ENCODE results near the gene GALNT11. TPM values are rescaled to one million over a fixed set of nuclear protein-coding genes. Genes with fewer than 3 reads are reported as not detected.

The GALNT11 gene
- total and polyA plus RNA-seq, 2 of the 4 experiments (the other 2 are of a cell fraction) = 24.4 to 29.3 TPM

GRCh38 chr7:152115021-152115718 is 89.7 kb downstream of the GALNT11 start:
- dilution Hi-C loops (cut with HindIII; ENCODE audit: low sequenced_read_pairs, unreplicated experiment) (no loop called here), intact Hi-C loops (cut with micrococcal nuclease) (no loop called here), in situ Hi-C loops (cut with MboI; ENCODE audit: low sequenced_read_pairs) (no loop called here)
- no peak overlapping the region for H2AK5ac ChIP-seq (ENCODE audit: low read depth, low read length)
- no peak overlapping the region for H4K5ac ChIP-seq (ENCODE audit: low read depth, low read length)
- DNase-seq = no peak
- no peak overlapping the region for H2BK5ac ChIP-seq (ENCODE audit: low read depth, low read length, poor library complexity, severe bottlenecking)
- no peak overlapping the region for H3K4me2 ChIP-seq (ENCODE audit: low read depth, low read length)
- no peak overlapping the region for H2BK15ac ChIP-seq (ENCODE audit: low read depth, low read length)
- no peak overlapping the region for H2AFZ ChIP-seq (replicated peaks; ENCODE audit: low read length, poor library complexity)
- no peak overlapping the region for H2AK9ac ChIP-seq (replicated peaks; ENCODE audit: low read depth, low read length, poor library complexity)
- no peak overlapping the region for H4K91ac ChIP-seq (ENCODE audit: insufficient read depth, low read depth, low read length)
- no peaks in the 10 kb centered on the region for H3K27me3 ChIP-seq (ENCODE audit: control insufficient read depth, insufficient read depth, low read length)
- H3K4me3 ChIP-seq (ENCODE audit: insufficient read depth, low read depth, low read length) = no peak overlapping the region
- no CpG with 5 or more reads among the region's 9 CpGs for WGBS, 2 experiments (ENCODE audit: extremely low coverage in 2 of 2, insufficient read length in 1 of 2)
- no peaks in the 10 kb centered on the region for H4K20me1 ChIP-seq (ENCODE audit: insufficient read depth, low read length)
- no peak overlapping the region for H2BK20ac ChIP-seq (ENCODE audit: low read depth, low read length)
- CTCF ChIA-PET = no interaction called here
- H2BK120ac ChIP-seq (ENCODE audit: low read depth, low read length) = no peak overlapping the region
- H3K23ac ChIP-seq (ENCODE audit: low read depth, low read length) = no peak overlapping the region
- peaks cover 24% of the 10 kb centered on the region for H3K36me3 ChIP-seq (ENCODE audit: control insufficient read depth, insufficient read depth, low read length)
- POLR2A ChIA-PET (ENCODE audit: unreplicated experiment) = no interaction called here
- no peak overlapping the region for H4K8ac ChIP-seq (ENCODE audit: low read depth in 2 of 2, low read length in 2 of 2)
- no peaks in the 10 kb centered on the region for H3K79me1 ChIP-seq (ENCODE audit: low read depth in 1 of 2, low read length in 2 of 2)
- BruUV-seq (replicated peaks) = no TSS peak
- H3K56ac ChIP-seq (ENCODE audit: extremely low read depth, insufficient read depth, low read length) = no peak overlapping the region
- no peaks in the 10 kb centered on the region for H3K4me1 ChIP-seq (ENCODE audit: control insufficient read depth, insufficient read depth, low read length)
- H3K9me1 ChIP-seq (ENCODE audit: insufficient read depth, low read length) = no peaks in the 10 kb centered on the region
- no peak overlapping the region for H3K27ac ChIP-seq (ENCODE audit: insufficient read depth, low read length)
- H3K9ac ChIP-seq (ENCODE audit: low read depth, low read length) = no peak overlapping the region
- H3K4ac ChIP-seq (ENCODE audit: low read depth, low read length) = no peak overlapping the region
- no peak for TF ChIP-seq CTCF (conservative IDR thresholded peaks at IDR 0.05; ENCODE audit: low read depth, low read length)
- no peak for TF ChIP-seq RAD21 (IDR thresholded peaks at IDR 0.05; ENCODE audit: low read length)
- no peak for TF ChIP-seq CHD1 (IDR thresholded peaks at IDR 0.05; ENCODE audit: low read depth, low read length)
- no peak for TF ChIP-seq MXI1 (IDR thresholded peaks at IDR 0.05; ENCODE audit: borderline replicate concordance, low read depth, low read length)
- no peak for TF ChIP-seq ELK1 (IDR thresholded peaks at IDR 0.05; ENCODE audit: borderline replicate concordance, low read depth, low read length)
- no peak for TF ChIP-seq CEBPB (IDR thresholded peaks at IDR 0.05; ENCODE audit: low read depth, low read length)
- TF ChIP-seq RCOR1 (IDR thresholded peaks at IDR 0.05; ENCODE audit: insufficient replicate concordance, low read length) = no peak
- no peak for TF ChIP-seq MAZ (IDR thresholded peaks at IDR 0.05; ENCODE audit: borderline replicate concordance, low read depth, low read length)
- TF ChIP-seq MAFK (IDR thresholded peaks at IDR 0.05; ENCODE audit: low read depth, low read length) = no peak
- TF ChIP-seq NFE2L2 (IDR thresholded peaks at IDR 0.05; ENCODE audit: low read depth, low read length) = no peak
- no peak for TF ChIP-seq RFX5 (IDR thresholded peaks at IDR 0.05; ENCODE audit: low read depth, low read length)
- no peak for TF ChIP-seq FOS (IDR thresholded peaks at IDR 0.05; ENCODE audit: low read depth, low read length)
- no peak for TF ChIP-seq USF2 (IDR thresholded peaks at IDR 0.05; ENCODE audit: low read depth, low read length)
- TF ChIP-seq BHLHE40 (IDR thresholded peaks at IDR 0.05; ENCODE audit: low read depth, low read length) = no peak
- no peak for TF ChIP-seq SMC3 (IDR thresholded peaks at IDR 0.05; ENCODE audit: low read depth, low read length)
- no peak for TF ChIP-seq POLR2A (IDR thresholded peaks at IDR 0.05; ENCODE audit: low read depth, low read length)
- H3K18ac ChIP-seq (ENCODE audit: low read depth, low read length) = no peak overlapping the region
- no peak for ATAC-seq (ENCODE audit: low read depth)
- H3K9me3 ChIP-seq (ENCODE audit: control insufficient read depth, insufficient read depth, low read length) = no peaks in the 10 kb centered on the region
- no peak overlapping the region for H3K14ac ChIP-seq (replicated peaks; ENCODE audit: low read depth, low read length)

Measured in IMR-90 (cell line).